Measurements from ENCODE around the gene C1orf87.
"Not testable (repeated sequence)": the region's sequence is repeated elsewhere in the genome, so short reads cannot be mapped to it uniquely, and the experiment has no call there.

Gene C1orf87

DNA sequence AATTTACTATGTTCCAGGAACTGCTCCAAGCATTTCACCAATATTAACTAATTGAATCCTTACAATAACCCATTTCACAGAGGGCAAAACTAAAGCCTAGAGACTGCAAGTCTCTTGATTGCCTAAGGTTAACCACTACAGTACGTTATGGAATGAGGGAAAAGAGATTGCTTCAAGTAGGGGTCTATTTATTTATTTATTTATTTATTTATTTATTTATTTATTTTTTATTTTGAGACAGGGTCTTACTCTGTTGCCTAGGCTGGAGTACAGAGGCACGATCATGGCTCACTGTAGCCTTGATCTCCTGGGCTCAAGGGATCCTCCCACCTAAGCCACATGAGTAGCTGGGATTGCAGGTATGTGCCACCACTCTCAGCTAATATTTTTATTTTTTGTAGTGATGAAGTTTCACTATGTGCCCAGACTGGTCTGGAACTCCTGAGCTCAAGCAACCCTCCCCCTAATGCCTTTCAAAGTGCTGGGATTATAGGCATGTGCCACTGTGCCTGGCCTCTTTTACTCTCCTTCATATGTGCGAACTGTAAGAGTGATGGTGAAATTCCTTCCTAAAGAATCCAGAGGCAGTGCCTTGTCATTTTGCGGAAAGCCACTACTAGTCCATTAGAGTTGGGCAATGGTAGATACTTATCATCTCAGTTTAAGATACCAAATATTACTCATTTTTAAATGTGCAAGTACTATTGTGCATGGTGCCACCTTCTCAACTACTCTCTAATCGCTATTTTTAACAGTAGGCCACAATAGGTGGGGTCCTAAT, 81.3 kb downstream of the C1orf87 start:
- no peak for DNase-seq

- no peak for DNase-seq
Observed at GRCh38 chr1:59990470-59990869, 83.1 kb downstream of the C1orf87 start.

- no peak for DNase-seq
Observed at GRCh38 chr1:59986516-59987310, 86.9 kb downstream of the C1orf87 start.

- DNase-seq: no peak
Observed at GRCh38 chr1:59985911-59986515, 87.6 kb downstream of the C1orf87 start.

GRCh38 chr1:59979666-59980065, 93.9 kb downstream of the C1orf87 start:
- DNase-seq: no peak

DNA sequence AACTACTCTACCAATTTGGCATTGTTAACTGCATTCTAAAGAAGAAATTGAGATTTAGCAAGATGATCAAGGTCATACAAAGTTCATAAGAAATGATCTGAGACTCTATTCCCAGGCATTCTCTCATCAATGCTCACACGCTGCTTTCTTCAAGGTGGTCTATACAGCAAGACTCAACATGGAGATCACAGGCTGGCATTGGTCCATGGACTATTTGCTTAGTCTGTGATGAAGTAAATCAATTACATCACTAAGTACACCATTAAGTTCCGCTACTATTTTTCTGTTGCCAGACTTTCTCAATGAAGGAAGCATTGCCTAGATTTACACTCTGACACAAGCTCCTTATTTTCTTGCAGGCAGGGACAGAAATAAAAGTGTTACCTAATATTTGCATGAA, 95.1 kb downstream of the C1orf87 start:
- no peak for DNase-seq

GRCh38 chr1:59978026-59978425, 95.5 kb downstream of the C1orf87 start:
- DNase-seq: no peak

DNA sequence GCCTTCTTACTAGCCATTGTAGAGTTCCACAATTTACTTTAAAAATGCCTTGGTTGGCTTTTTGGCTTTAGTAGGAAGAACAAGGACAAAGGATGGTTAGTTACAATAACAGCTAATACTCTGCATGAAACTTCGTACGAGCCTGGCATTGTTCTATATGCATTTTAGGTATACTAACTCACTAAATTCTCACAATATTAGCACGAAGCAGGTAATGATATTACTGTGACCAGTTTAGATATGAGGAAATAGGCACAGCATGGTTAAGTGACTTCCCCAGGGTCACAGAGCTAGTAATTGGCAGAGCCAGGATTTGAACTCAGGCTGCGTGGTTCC, 96.5 kb downstream of the C1orf87 start:
- DNase-seq: no peak

DNA sequence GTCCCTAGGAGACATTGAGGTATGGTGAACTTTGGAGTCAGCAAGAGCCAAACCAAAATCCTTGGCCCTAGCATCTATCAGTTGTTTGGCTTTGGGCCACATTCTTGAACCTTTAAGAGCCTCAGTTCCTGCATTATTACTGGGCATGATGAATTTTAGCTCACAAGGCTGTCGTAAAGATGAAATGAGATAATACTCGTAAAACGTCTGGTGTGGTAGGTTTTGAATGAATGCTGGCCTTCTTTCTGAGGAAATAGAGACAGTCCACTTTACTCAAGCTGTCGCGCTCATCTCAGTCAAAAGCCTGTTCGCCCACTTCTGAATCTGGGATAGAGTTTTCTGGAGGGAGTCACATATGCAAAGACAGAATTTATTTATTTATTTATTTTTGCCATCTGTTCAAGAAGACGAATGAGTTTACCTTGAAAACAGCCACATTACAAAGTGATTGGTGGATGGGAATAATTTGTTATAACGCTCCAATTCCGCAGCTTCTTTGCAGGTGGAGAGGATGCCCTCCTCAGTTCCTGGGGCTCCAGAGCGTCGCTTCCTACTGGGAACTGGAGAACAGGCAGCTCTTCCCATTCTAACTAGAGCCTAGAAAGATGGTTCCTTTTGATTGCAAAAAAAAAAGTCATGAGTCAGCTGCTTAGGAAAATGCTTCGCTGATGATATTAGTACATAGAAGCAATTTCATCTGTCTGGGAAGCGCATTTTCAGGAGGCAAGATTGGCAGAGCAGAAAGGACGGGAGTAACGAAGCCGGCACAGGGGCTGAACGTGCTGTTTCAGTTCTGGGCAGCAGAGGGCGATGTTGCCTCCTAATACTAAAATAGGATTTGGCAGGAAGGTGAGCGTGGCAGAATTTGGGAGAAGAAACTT, 97.1 kb downstream of the C1orf87 start:
- DNase-seq: peak; percentile 65

GRCh38 chr1:59973719-59974118, 99.9 kb downstream of the C1orf87 start:
- DNase-seq: no peak

DNA sequence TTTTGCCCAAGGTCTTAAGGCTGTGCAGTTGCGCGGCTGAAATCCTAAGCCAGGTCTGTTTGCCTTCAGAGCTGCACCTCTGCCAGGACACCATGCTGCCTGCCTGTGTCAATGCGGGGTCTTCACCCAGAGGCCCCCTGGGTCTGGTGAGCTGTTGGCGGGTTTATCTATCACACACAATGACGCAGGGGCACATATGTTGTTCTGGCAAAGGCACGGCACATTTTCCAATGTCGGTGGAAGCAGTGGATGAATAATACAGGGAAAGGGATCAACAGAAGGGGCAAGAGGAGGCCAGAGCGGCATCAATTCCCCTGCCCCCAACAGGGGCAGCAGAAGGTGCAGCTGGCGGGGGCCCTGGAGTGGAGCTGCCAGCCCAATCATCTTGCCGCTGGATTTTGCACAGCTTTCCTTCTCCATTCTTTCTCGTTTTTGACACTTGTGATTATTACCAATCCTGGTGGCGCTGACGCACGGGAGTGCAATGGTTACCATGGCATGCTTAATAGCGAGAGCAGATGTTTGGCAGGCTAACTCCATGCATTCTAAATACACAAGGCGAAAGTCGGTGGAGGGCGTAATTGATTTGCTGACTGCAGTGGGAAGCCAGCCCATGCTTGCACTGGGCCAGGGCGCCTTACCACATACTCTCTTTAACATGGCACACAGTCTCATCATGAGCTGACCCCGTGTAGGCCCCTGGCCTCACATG, 101.2 kb downstream of the C1orf87 start:
- no peak for DNase-seq

GRCh38 chr1:59971464-59971911, 102.1 kb downstream of the C1orf87 start:
- peak; percentile 67 for DNase-seq

GRCh38 chr1:59969542-59970175, 103.9 kb downstream of the C1orf87 start:
- not testable (repeated sequence) for DNase-seq

GRCh38 chr1:59968746-59969145, 104.8 kb downstream of the C1orf87 start:
- DNase-seq: not testable (repeated sequence)

- DNase-seq: no peak
Observed at GRCh38 chr1:59967780-59968179, 105.8 kb downstream of the C1orf87 start.

- DNase-seq: no peak
Observed at GRCh38 chr1:59967141-59967697, 106.4 kb downstream of the C1orf87 start.

DNA sequence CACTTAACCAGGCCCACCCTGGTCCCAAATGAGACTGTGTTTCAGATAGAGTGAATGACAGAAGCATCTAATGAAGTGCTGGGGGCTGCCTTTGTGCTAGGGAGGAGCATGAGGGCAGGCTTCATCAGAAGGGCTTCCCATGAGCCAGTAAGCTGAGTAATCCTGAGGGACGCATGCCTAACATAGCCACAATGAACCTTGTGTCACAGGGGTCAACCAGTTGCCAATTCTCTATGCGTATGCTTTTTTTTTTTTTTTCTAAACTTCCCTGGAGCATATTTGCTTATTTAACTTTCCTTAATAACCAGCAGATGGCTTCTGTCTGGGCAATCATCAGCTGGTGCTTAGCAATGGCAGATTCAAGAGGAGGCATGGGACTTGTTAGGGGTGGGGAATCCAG, 121.5 kb downstream of the C1orf87 start:
- DNase-seq: no peak

- no peak for DNase-seq
Observed at GRCh38 chr1:59949648-59950047, 123.9 kb downstream of the C1orf87 start.

GRCh38 chr1:59948990-59949389, 124.6 kb downstream of the C1orf87 start:
- DNase-seq: no peak

GRCh38 chr1:59947047-59947938, 126.3 kb downstream of the C1orf87 start:
- peak; percentile 53 for DNase-seq
